ENCODE results near the gene TEC.

Gene TEC

GRCh38 chr4:48163746-48164145 lies 105.9 kb downstream of the TEC start:
- DNase-seq (ENCODE audit: low spot score) = no peak

GRCh38 chr4:48162162-48162561 lies 107.5 kb downstream of the TEC start:
- peak; percentile 3 for DNase-seq (ENCODE audit: low spot score)

- no peak for DNase-seq (ENCODE audit: low spot score)
Observed at GRCh38 chr4:48157271-48157670, 112.4 kb downstream of the TEC start.

- DNase-seq (ENCODE audit: low spot score) = no peak
Observed at GRCh38 chr4:48156423-48156822, 113.2 kb downstream of the TEC start.

- no peak for DNase-seq (ENCODE audit: low spot score)
Observed at GRCh38 chr4:48153791-48154550, 115.7 kb downstream of the TEC start.

- no peak for DNase-seq (ENCODE audit: low spot score)
Observed at GRCh38 chr4:48152259-48152658, 117.4 kb downstream of the TEC start.

- no peak for DNase-seq (ENCODE audit: low spot score)
Observed at GRCh38 chr4:48149827-48150370, 119.7 kb downstream of the TEC start.

GRCh38 chr4:48147621-48148020 lies 122.0 kb downstream of the TEC start:
- no peak for DNase-seq (ENCODE audit: low spot score)

GRCh38 chr4:48141048-48141447 lies 128.6 kb downstream of the TEC start:
- peak; percentile 17 for DNase-seq (ENCODE audit: low spot score)

GRCh38 chr4:48139691-48140090 lies 129.9 kb downstream of the TEC start:
- DNase-seq (ENCODE audit: low spot score) = peak; percentile 24

- no peak for DNase-seq (ENCODE audit: low spot score)
Observed at GRCh38 chr4:48138936-48139335, 130.7 kb downstream of the TEC start.

GRCh38 chr4:48138511-48138910 lies 131.1 kb downstream of the TEC start:
- no peak for DNase-seq (ENCODE audit: low spot score)

- DNase-seq (ENCODE audit: low spot score) = no peak
Observed at GRCh38 chr4:48137846-48138245, 131.8 kb downstream of the TEC start.

- no peak for DNase-seq (ENCODE audit: low spot score)
Observed at GRCh38 chr4:48134081-48134480, 135.6 kb downstream of the TEC start, which contains the start of gene TXK. Gene TXK, minus strand, starts transcription at chr4:48134250. Its CDS starts 80 bp downstream, at chr4:48134170.

GRCh38 chr4:48133669-48134068 lies 136.0 kb downstream of the TEC start:
- DNase-seq (ENCODE audit: low spot score) = no peak

GRCh38 chr4:48131736-48132135 lies 137.9 kb downstream of the TEC start:
- DNase-seq (ENCODE audit: low spot score) = no peak

GRCh38 chr4:48130100-48130499 lies 139.5 kb downstream of the TEC start:
- no peak for DNase-seq (ENCODE audit: low spot score)

- no peak for DNase-seq (ENCODE audit: low spot score)
Observed at GRCh38 chr4:48129307-48130014, 140.2 kb downstream of the TEC start.

- peak; percentile 81 for DNase-seq (ENCODE audit: low spot score)
Observed at GRCh38 chr4:48127682-48128404, 141.8 kb downstream of the TEC start.

- no peak for DNase-seq (ENCODE audit: low spot score)
Observed at GRCh38 chr4:48127231-48127630, 142.4 kb downstream of the TEC start.

GRCh38 chr4:48126621-48127020 lies 143.0 kb downstream of the TEC start:
- no peak for DNase-seq (ENCODE audit: low spot score)

- DNase-seq (ENCODE audit: low spot score) = no peak
Observed at GRCh38 chr4:48124870-48125269, 144.8 kb downstream of the TEC start.

- DNase-seq (ENCODE audit: low spot score) = no peak
Observed at GRCh38 chr4:48122756-48123155, 146.9 kb downstream of the TEC start.
